Measurements from ENCODE around the gene CATSPERD.
"Not testable (repeated sequence)": the region's sequence is repeated elsewhere in the genome, so short reads cannot be mapped to it uniquely, and the experiment has no call there.

The CATSPERD gene

GRCh38 chr19:5742051-5742450 is 21.6 kb downstream of the CATSPERD start:
- DNase-seq (ENCODE audit: low spot score): no peak

GRCh38 chr19:5743630-5744029 is 23.2 kb downstream of the CATSPERD start:
- no peak for DNase-seq (ENCODE audit: low spot score)

GRCh38 chr19:5744999-5745398 is 24.6 kb downstream of the CATSPERD start:
- DNase-seq (ENCODE audit: low spot score): not testable (repeated sequence)

GRCh38 chr19:5748920-5749319 is 28.5 kb downstream of the CATSPERD start:
- not testable (repeated sequence) for DNase-seq (ENCODE audit: low spot score)

GRCh38 chr19:5749505-5749904 is 29.1 kb downstream of the CATSPERD start:
- DNase-seq (ENCODE audit: low spot score): no peak

GRCh38 chr19:5751709-5752108 is 31.3 kb downstream of the CATSPERD start:
- DNase-seq (ENCODE audit: low spot score): no peak

- DNase-seq (ENCODE audit: low spot score): no peak
These were observed 33.3 kb downstream of the CATSPERD start for GRCh38 chr19:5753743-5754142.

GRCh38 chr19:5762608-5763217 is 42.3 kb downstream of the CATSPERD start:
- DNase-seq (ENCODE audit: low spot score): no peak

GRCh38 chr19:5765220-5765619 is 44.8 kb downstream of the CATSPERD start:
- no peak for DNase-seq (ENCODE audit: low spot score)

- DNase-seq (ENCODE audit: low spot score): no peak
These were observed 47.5 kb downstream of the CATSPERD start for GRCh38 chr19:5767949-5768348.

- no peak for DNase-seq (ENCODE audit: low spot score)
These were observed 52.0 kb downstream of the CATSPERD start for GRCh38 chr19:5772416-5772815.

- no peak for DNase-seq (ENCODE audit: low spot score)
These were observed 52.8 kb downstream of the CATSPERD start for GRCh38 chr19:5773276-5773675.

GRCh38 chr19:5774921-5775320 is 54.5 kb downstream of the CATSPERD start:
- DNase-seq (ENCODE audit: low spot score): no peak

GRCh38 chr19:5775668-5776309 is 55.4 kb downstream of the CATSPERD start:
- DNase-seq (ENCODE audit: low spot score): no peak

- DNase-seq (ENCODE audit: low spot score): no peak
These were observed 58.0 kb downstream of the CATSPERD start for GRCh38 chr19:5778402-5778801.

- DNase-seq (ENCODE audit: low spot score): not testable (repeated sequence)
These were observed 60.5 kb downstream of the CATSPERD start for GRCh38 chr19:5780916-5781315.

- DNase-seq (ENCODE audit: low spot score): no peak
These were observed 61.9 kb downstream of the CATSPERD start for GRCh38 chr19:5782322-5782721.

- no peak for DNase-seq (ENCODE audit: low spot score)
These were observed 62.8 kb downstream of the CATSPERD start for GRCh38 chr19:5782945-5783919.

- DNase-seq (ENCODE audit: low spot score): no peak
These were observed 64.2 kb downstream of the CATSPERD start, which contains the start of gene PRR22 for GRCh38 chr19:5784581-5785147. TSS of gene PRR22 (minus strand) at chr19:5784746. CDS start at chr19:5784660, 86 bp downstream.

- DNase-seq (ENCODE audit: low spot score): no peak
These were observed 65.0 kb downstream of the CATSPERD start for GRCh38 chr19:5785423-5785822.

- no peak for DNase-seq (ENCODE audit: low spot score)
These were observed 66.4 kb downstream of the CATSPERD start for GRCh38 chr19:5786593-5787408.
